Measurements from ENCODE around the gene DLG2. TPM values are rescaled to one million over a fixed set of nuclear protein-coding genes. Genes with fewer than 3 reads are reported as not detected.

The DLG2 gene
- total and polyA plus RNA-seq, 9 of the 15 experiments (the other 6 are each of a cell fraction or from before 2014, with no cell fraction given) = 0.52 to 1.6 (median 0.95) TPM

- Histone ChIP-seq H2AFZ (ENCODE audit: low read depth, low read length) (no peak overlapping the region), H3K36me3 (ENCODE audit: control insufficient read depth, insufficient read depth, low read length) (no peaks in the 10 kb centered on the region), H3K9me1 (ENCODE audit: control insufficient read depth, insufficient read depth, low read length) (no peaks in the 10 kb centered on the region), H3K9me3 (replicated peaks; ENCODE audit: control insufficient read depth, insufficient read depth, low read depth, low read length) (no peaks in the 10 kb centered on the region), H3K79me2 (ENCODE audit: control insufficient read depth, insufficient read depth, low read length) (no peaks in the 10 kb centered on the region), H3K27ac (ENCODE audit: extremely low read depth, low read depth, low read length) (no peak overlapping the region), H3K9ac (ENCODE audit: insufficient read depth in 1 of 2, low read depth in 2 of 2, low read length in 2 of 2) (no peak overlapping the region), H3K4me1 (replicated peaks in 1 of 2; ENCODE audit: control insufficient read depth in 2 of 2, insufficient read depth in 2 of 2, low read length in 2 of 2) (no peaks in the 10 kb centered on the region), H3K27me3 (ENCODE audit: control insufficient read depth in 2 of 2, insufficient read depth in 2 of 2, low read length in 2 of 2) (no peaks in the 10 kb centered on the region), H3K4me2 (ENCODE audit: insufficient read depth, low read length) (no peak overlapping the region), H3K4me3 (no peak overlapping the region), H4K20me1 (replicated peaks; ENCODE audit: control insufficient read depth, insufficient read depth, low read length) (no peaks in the 10 kb centered on the region)
- ATAC-seq (no peak), DNase-seq (ENCODE audit: extremely low read depth in 1 of 4, low spot score in 3 of 4) (no peak), FAIRE-seq (no peak)
- BruUV-seq (replicated peaks) = no TSS peak
- TF ChIP-seq HMG20B (CRISPR knock-in tag; IDR thresholded peaks at IDR 0.05) (no peak), ZNF785 (CRISPR knock-in tag; IDR thresholded peaks at IDR 0.05) (no peak), PBX2 (CRISPR knock-in tag; IDR thresholded peaks at IDR 0.05; ENCODE audit: low read depth) (no peak), PBX2 (tag; conservative IDR thresholded peaks at IDR 0.05; ENCODE audit: low read depth) (no peak), CREB3 (tag; conservative IDR thresholded peaks at IDR 0.05; ENCODE audit: low read depth) (no peak)
- ChIA-PET POLR2A (no interaction called here), CTCF (ENCODE audit: low intra/inter-chr PET ratio) (no interaction called here)
- 4% methylated on average over 7 of the region's 7 CpGs for WGBS (ENCODE audit: insufficient coverage, low coverage, missing lambda C conversion rate)
- in situ Hi-C loops (cut with MboI) (no loop called here), intact Hi-C loops (cut with micrococcal nuclease) (no loop called here)
Observed at GRCh38 chr11:83641511-83641910, 1985.6 kb downstream of the DLG2 start.

All from K562 (cell line).